Caki2 (cell line): ENCODE results near the gene LRP11. TPM values are rescaled to one million over a fixed set of nuclear protein-coding genes. Genes with fewer than 3 reads are reported as not detected.

ENCODE experiments used
- total RNA-seq: library from RNA; depleted of rRNA; stranded (reverse); fragments of >200 nt; shearing (Covaris generic); gene quantifications from 2 replicates; pipeline ENCODE4 v1.2.3, GENCODE V29; 2014; ENCODE audit warnings: low replicate concordance; rRNA removed

Gene LRP11
- total RNA-seq, 1 experiment from 2014 or later: 23.2 TPM

Other genes starting within 250 kb of the LRP11 start
- gene KATNA1, start 215.6 kb downstream of the LRP11 start, total RNA-seq: 21.3 and 22.5 TPM in 2 replicates
- gene LATS1, start 146.3 kb downstream of the LRP11 start, total RNA-seq: 5.5 TPM in 2 replicates
- gene NUP43, start 117.8 kb downstream of the LRP11 start, total RNA-seq: 18.9 and 28.2 TPM in 2 replicates
- gene PCMT1, start 114.6 kb downstream of the LRP11 start, total RNA-seq: 67.4 and 85.4 TPM in 2 replicates
- gene RAET1E, start 33.8 kb upstream of the LRP11 start, total RNA-seq: not detected in 2 replicates
- gene RAET1G, start 58.8 kb upstream of the LRP11 start, total RNA-seq: not detected in 2 replicates
- gene ULBP2, start 77.7 kb upstream of the LRP11 start, total RNA-seq: 7.1 and 8.8 TPM in 2 replicates
- gene ULBP1, start 99.6 kb upstream of the LRP11 start, total RNA-seq: 0.57 and 0.64 TPM in 2 replicates
- not detected in 2 replicates for gene RAET1L, start 161.2 kb upstream of the LRP11 start, total RNA-seq
- 9.4 and 18.1 TPM in 2 replicates for gene ULBP3, start 204.8 kb upstream of the LRP11 start, total RNA-seq